Thyroid gland (tissue), 4 donors: Measurements from ENCODE around the gene MAML1.

Source experiments
- POLR2A ChIP-seq, 2 donors: fragments of 450-650 bp; IDR thresholded peaks; one replicate each; pipeline ENCODE4 v1.6.1; 2017; ENCODE audit warnings: antibody characterized with exemption in 2 of 2, mild to moderate bottlenecking in 2 of 2, moderate library complexity in 1 of 2
- TF ChIP-seq, protein P1 (sequence below), 6 experiments: fragments of 200-600 bp in 3 of 6; fragments of 450-650 bp in 3 of 6; sonication (generic) in 3 of 6; IDR thresholded peaks; one replicate each; pipeline ENCODE4 v1.5.1; 2016 to 2019; ENCODE audit warnings: antibody characterized with exemption in 6 of 6, mild to moderate bottlenecking in 2 of 6, inconsistent platforms in 1 of 6, moderate library complexity in 1 of 6

GRCh38 chr5:179694561-179694960 is 38.1 kb upstream of the MAML1 start:
- TF ChIP-seq POLR2A (IDR thresholded peaks at IDR 0.05) = no peak
- TF ChIP-seq, protein P1, sequence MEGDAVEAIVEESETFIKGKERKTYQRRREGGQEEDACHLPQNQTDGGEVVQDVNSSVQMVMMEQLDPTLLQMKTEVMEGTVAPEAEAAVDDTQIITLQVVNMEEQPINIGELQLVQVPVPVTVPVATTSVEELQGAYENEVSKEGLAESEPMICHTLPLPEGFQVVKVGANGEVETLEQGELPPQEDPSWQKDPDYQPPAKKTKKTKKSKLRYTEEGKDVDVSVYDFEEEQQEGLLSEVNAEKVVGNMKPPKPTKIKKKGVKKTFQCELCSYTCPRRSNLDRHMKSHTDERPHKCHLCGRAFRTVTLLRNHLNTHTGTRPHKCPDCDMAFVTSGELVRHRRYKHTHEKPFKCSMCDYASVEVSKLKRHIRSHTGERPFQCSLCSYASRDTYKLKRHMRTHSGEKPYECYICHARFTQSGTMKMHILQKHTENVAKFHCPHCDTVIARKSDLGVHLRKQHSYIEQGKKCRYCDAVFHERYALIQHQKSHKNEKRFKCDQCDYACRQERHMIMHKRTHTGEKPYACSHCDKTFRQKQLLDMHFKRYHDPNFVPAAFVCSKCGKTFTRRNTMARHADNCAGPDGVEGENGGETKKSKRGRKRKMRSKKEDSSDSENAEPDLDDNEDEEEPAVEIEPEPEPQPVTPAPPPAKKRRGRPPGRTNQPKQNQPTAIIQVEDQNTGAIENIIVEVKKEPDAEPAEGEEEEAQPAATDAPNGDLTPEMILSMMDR (IDR thresholded peaks at IDR 0.05) = no peak
